ENCODE results near the gene SLC2A4RG.
"Not testable (repeated sequence)": the region's sequence is repeated elsewhere in the genome, so short reads cannot be mapped to it uniquely, and the experiment has no call there.

The SLC2A4RG gene

DNA sequence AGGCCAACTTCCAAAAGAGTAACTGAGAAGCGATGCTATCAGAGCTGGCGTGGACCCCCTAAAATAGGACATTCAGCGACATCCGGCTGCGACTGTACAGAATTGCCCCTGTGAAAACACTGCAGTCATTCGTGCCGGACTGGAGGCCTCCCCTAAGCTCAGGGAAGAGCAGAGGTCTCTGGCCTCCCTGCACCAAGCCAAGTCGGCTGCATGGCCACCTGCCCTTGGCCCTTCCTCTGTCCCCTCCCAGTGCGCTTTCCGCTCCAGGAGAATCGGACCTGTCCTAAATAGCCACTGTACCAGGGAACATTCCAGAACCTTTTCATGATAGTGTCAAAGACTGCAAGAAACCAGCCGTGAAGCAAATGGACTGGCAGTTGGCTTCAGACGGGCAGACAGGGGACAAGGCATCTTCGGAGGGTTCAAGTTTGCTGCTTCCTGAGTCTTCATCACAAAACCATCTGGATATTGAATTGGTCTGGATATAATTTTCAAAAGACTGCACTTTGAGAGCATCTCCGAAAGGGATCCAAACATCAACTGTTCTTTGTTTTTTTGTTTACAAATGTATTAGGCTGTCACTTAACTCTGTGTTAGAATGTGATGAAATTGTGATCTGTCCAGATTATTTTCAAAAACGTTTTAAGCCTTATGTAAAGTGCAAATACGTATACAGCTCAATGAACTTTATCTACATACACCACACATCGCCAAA is 16.5 kb downstream of the SLC2A4RG start:
- DNase-seq (ENCODE audit: low spot score) = no peak

DNA sequence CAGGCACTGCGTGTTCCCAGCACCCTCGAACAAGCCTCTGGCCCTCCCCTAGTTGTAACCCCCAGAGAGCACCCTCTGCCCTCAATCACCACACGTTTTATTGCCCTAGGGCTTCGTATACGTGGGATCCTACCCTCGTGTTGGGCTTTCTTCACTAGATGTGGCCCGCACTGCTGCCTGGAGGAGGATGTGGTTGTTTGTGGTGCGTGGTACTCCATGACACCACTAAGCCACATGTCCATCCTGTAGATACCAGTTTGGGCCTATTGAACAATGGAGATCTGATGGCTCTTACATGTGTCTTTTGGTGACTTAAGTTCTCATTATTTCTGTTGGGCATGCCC is 17.0 kb downstream of the SLC2A4RG start:
- DNase-seq (ENCODE audit: low spot score) = no peak

DNA sequence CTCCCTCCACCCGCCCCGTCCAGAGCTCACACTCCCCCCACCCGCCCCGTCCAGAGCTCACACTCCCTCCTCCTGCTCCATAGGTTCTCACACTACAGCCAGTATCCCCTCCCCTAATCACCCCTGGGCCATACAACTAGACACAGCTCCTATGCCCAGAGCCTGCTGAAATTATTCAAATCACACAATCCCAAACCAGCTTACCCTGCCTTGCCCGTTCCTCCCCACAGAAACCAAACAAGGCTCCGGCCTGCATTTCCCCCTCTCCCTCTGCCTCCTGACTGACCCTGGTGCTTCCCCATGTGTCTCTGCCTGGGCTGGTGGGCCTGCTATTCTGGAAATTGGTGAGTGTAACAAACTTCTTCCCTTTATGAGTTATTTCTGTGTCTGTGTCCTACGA is 18.6 kb downstream of the SLC2A4RG start:
- DNase-seq (ENCODE audit: low spot score) = no peak

DNA sequence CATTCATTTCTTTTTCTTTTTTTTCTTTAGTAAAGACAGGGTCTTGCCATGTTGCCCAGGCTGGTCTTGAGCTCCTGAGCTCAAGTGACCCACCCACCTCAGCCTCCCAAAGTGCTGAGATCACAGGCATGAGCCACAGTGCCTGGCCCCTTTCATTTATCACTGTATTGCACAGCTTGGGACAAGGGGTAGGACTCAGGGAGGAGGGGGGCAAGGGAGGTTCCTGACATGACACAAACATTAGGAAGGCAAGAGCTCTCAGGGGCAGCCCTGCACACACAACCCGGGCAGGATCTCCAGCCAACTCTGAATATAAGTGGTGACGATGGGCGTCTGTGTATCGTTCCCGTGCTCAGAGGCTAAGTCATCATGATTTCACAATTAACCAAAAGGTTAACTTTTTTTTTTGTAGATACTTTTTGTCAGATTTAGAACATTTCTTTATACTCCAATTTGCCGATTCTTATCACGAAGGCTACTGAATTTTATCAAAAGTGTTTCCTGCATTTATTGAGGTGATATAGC is 19.9 kb downstream of the SLC2A4RG start:
- DNase-seq (ENCODE audit: low spot score) = no peak

DNA sequence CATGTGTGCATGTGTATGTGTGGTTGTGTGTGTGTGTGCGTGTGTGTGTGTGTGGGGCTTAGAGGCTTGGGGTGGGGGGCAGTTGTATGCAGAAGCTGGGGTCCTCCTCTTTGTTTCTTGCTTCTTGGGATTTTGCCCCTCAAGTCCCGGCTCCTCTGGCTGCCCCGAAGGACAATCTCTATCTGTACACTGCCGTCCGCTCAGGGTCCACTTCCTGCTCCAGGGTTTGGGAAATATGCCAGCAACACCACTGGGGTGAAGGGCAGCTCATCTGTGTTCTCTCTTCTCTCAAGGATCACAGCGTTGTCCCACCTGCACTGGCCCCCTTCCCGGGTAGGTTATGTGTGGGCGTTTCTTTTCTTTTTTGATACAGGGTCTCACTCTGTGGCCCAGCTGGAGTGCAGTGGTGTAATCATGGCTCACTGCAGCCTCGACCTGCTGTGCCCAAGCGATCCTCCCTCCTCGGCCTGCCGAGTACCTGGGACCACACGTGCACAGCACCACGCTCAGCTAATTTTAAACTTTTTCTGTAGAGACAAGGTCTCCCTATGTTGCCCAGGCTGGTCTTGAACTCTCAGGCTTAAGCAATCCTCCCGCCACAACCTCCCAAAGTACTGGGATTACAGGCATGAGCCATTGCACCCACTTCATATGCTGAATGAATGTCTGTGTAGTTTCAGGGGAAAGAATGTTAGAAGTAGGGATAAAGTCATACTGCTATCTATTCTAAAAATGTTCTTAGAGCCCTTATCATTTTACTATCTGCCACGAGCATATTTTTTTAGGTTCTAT is 25.7 kb downstream of the SLC2A4RG start:
- no peak for DNase-seq (ENCODE audit: low spot score)

DNA sequence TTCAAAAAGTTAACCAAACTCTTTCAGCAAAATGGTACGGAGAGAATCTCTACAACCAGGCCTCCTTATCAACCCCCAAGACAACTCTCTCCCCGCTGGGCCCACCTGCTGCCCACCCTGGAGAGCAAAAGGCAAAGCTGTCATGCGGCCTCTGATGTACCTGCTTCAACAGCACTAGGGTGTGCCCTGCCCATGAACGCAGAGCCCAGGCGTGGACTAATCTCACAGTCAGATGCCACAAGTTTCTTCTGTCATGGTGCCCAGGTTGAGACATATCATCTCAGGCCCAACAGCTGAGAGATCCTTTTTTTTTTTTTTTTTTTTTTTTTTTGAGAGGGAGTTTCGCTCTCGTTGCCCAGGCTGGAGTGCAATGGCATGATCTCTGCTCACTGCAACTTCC is 26.3 kb downstream of the SLC2A4RG start:
- no peak for DNase-seq (ENCODE audit: low spot score)

DNA sequence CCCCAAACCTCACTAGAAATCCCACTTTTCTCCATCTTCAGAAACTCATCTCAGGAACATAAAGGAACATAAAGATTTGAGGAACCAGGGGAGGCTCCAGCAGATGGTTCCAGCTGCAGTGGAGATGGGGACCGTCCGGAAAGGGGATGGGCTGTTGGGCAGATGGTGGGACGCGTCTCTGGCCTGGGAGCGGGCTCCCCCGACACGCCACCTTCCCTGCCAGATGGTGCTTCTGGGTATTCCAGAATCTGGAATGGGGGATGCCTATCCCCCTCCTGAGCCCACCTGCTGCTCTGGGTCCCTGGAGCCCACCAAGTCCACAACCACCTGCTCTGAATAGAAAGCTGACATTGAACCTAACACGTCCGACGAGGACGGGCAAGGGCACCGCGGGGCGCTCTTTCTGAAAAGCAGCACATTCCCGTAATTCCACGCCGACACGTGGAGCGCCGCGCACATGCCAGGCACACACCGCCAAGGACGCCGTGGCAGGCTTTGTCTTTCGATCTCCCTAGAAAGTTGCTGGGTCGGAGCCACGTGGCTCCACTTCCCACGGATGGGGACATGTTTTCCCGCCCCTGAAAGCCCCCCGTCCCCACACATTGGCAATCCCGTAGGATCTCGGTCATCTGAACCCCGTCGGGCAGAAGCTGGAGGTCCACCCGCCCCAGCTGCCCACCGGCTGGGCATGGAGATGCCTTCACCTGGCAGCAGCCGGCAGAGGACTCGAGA is 27.3 kb downstream of the SLC2A4RG start:
- no peak for DNase-seq (ENCODE audit: low spot score)

DNA sequence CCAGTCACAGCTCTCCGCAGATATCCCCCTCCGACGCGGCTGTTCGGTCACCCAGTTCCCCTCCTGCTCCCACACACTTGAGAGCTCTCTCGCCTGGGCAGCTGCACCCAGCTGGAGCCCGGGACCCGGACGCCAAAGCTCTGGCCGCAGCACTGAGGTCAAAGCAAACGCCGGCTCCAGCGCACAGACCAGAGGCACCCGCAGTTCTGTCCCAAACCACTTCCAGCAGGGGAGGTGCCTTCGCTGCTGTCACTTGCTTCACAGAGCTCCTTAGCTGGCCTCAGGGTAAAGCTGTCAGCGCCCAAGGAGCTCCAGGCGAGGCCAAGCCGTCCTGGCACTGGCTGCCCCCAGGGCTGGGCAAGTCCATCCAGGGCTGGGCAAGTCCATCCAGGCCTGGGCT is 27.9 kb downstream of the SLC2A4RG start:
- DNase-seq (ENCODE audit: low spot score) = no peak

DNA sequence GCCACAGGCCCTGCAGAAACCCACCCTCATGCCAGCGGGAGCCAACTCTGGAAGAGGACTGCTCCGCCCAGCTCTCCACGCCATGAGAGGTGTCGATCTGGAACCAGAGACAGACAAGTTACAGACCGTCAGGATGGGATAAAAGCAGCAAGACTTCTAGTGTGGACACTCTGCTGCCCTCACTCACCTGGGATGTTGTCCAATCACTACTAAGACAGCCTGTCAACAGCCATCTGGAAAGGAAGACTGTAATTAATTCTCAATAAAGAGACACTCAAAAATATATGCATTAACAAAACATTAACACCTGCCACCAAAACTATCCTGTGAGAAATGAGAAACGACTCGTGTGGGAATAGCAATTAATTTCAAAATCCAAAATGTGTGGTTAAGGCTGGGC is 28.3 kb downstream of the SLC2A4RG start:
- DNase-seq (ENCODE audit: low spot score) = no peak

DNA sequence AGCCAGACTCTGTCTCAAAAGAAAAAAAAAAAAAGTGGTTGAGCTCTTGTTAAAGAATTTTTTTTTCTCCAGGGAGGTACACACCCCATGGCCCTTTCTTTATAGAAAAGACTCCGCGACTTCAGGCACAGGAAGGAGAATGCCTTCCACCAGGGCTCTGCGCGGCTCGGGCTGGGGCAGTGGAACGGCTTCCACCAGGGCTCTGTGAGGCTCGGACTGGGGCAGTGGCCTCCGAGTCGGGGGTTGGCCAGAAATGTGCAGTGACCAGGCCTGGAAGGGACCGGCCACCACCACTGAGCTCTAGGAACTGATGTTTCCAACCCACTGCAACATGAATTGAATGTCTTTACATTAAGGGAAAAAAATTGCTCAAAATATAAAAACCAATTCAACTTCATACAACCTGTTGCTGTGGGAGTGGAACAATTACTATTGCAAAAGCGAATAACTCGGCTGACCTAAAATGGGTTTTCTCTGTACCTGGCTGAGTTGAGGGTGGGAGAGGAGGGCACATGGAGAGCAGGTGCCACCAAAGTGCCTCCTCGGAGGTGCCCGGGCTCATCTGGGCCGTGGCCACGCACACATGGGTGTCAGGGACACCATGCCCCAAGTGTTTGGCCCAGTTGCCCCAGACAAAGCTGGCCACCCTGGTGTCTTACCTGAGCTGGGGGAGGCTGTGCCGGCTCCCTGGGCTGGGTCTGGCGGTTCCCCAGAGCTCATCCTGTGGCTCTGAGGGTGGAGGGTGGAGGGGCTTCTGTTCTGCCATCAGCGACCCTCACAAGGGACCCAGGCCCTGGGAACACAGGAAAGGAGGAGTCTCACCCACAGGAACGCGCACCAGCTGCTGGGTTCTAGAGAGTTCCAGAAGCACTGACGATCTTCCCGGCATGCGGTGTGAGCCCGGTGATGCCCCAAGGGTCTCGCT is 29.3 kb downstream of the SLC2A4RG start:
- no peak for DNase-seq (ENCODE audit: low spot score)

DNA sequence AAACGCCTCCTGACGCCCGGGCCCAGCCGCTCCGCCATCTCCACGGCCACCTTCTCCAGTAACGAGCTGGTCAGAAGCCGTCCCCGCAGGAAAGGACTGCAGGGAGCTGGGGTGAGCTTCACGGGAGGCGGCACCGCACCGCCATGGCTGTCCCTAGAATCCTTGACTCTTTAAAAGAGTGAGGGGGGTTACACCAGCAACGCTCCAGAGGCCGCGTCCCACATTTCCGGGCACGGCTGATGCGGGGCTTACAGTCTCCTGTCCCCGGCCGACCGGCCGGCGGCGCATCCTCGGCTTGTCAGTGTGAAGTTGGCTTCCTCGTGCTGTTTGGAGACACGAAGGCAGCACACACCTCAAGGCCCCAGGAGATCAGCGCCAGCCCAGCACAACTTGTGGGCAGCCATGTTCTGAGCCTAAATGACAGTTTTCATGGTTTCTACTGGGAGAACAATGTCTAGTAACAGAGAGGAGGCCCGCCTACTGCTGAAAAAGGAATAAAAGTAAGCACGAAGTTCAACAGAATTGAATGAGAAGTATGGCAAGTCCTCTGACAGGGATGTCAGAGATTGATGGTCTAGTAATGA is 30.4 kb downstream of the SLC2A4RG start:
- no peak for DNase-seq (ENCODE audit: low spot score)

DNA sequence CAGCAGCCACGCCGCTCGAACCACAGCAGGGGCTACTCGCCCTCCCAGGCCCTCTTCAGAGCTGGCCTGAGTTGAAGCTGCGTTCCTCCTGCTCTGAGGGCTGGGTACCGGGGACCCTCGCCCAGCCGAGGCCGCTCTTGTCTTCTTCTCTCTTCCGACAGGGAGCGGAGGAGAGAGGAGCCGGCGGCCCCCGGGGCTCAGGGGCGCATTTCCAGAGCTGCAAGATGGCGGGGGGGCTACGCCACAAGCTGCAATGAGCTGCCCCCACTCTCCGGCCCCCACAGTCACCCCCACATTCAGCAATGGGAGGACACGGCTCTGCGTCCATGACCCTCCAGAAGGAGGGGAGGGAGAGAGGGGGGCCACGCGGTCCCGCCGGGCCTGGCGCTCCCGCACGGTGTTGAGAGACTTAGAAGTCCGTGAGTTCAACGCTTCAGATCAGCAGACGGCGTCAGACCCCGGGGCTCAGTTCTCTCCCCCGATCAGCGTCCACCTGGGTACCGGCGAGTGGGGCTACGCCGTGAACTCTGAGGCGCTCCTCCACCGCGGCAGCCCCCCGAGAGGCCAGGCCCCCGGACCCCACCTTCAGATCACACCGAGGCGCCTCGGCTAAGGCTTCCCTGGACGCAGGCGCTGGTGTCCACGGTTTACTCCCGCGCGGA is 31.6 kb downstream of the SLC2A4RG start:
- DNase-seq (ENCODE audit: low spot score) = no peak

DNA sequence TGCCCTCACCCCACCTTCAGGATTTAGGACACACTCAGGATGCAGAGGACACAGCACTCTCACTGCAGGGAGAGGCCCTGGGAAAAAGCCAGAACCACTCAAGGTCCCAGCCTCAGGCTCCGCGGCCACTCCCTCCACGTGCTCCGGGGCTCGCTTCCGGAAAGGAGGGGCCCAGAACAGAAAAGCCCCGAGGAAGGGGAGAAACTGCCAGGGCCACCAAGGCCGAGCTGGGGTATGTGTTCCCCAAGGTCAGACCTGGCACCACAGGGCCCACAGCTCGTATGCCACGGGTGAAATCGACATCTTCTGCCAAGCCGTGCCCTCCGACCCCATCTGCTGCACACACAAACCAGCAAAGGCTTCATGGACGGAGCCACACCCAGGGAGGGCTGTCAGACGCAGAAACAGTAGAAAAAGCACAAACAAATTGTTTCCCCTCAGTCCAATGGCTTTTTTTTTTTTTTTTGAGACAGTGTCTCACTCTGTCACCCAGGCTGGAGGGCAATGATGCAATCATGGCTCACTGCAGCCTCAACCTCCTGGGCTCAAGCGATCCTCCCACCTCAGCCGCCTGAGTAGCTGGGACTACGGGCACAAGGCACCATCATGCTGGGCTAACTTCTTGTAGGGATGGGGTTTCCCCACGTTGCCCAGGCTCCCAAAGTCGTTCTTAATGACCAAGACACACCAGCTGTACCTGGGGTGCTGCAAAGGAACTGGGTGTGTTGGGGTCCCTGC is 33.4 kb downstream of the SLC2A4RG start:
- no peak for DNase-seq (ENCODE audit: low spot score)

DNA sequence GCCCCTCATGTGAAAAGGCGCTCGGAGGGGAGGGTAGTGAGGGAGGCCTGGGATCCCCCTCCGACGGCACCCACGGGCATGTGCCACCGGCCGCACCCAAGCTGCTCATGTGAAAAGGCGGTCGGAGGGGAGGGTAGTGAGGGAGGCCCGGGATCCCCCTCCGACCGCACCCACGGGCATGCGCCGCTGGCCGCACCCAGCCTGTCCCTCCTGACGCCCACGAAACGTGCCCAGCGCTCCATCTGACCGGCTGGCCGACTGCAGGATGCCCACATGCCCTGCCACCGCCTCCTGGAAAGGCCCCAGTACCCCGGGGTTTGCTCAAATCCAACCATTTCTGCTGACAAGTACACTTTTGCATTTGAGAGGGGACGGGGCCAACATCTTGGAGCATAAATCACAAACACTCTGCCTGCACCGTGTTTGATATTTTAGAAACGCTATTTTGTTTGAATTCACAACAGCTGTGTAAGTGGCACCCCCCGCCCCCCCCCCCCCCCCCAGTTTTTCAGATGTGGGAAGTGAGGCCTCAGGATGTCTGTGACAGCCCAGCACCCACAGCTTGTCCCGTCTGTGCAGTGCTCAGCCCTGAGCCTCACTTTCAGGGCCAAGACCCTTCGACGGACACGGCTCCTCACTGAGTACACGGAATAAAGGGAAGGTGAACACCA is 34.1 kb downstream of the SLC2A4RG start:
- no peak for DNase-seq (ENCODE audit: low spot score)

DNA sequence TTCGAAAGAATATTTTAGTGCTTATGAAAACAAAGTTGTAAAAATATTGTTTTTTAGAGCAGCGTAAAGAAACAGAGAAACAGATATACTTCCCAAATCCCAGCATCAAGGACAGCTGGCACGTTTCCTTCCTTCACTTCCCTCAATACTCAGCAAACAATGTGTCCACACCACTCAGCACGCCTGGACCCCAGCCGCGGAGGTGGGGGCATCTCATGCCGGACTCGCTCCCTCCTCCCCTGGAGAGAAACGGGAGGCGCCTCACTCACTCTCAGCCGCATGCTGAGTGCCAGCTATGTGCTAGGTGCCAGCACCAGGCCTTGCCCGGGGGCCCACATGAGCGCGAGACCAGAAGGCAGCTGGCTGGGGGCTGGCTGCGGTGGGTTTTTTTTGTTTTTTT is 34.7 kb downstream of the SLC2A4RG start:
- DNase-seq (ENCODE audit: low spot score) = no peak

DNA sequence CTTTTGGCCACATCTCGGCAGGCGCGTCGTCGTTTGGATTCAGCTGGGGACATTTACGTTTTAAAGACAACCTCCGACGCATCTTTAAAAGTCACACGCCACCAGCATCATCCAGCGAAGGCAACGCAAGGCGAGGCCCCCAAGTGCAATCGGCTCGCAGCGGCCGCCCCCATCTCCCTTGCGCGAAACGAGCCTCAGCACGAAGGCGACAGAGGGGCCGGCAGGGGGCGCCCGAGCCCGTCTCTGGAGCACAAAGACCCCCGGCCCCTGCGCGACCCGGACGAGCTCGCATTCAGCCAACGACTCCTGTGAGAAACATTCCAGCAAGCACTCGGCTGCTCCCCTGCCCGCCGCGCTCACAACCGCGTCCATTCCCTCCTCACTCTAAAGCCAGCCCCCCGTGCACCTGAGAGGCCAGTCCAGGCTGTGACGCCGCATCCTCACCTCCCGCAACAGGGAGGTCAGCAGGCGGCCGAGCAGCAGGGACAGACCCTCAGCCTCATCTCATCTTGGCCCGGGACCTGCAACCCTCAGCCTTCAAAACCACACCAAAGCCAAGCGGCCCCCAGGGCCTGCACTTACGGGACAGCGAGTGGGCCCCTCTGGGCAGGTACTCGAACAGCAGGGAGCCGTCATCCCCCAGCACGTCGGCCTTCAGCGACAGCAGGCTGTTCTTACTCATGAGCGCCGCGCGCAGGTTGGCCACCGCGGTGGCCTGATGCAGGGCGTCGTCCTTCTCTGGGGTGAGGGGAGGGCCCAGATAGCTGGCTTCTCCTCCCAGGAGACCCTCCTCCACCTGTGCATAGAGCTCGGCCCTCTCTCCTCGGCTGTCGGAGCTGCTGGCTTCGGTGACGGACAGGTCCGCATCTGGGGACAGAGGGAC is 35.8 kb downstream of the SLC2A4RG start:
- DNase-seq (ENCODE audit: low spot score) = no peak

DNA sequence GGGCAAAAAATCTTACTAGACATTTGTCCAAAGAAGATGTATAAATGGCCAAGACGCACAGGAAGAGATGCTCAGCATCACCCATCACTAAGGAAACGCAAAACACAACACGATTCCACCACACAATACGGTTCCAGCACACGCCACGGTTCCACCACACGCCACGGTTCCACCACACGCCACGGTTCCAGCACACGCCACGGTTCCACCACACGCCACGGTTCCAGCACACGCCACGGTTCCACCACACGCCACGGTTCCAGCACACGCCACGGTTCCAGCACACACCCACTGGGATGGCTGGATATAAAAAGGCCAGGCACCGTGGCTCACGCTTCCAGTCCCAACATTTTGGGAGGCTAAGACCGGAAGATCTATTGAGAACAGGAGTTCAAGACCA is 37.3 kb downstream of the SLC2A4RG start:
- not testable (repeated sequence) for DNase-seq (ENCODE audit: low spot score)

DNA sequence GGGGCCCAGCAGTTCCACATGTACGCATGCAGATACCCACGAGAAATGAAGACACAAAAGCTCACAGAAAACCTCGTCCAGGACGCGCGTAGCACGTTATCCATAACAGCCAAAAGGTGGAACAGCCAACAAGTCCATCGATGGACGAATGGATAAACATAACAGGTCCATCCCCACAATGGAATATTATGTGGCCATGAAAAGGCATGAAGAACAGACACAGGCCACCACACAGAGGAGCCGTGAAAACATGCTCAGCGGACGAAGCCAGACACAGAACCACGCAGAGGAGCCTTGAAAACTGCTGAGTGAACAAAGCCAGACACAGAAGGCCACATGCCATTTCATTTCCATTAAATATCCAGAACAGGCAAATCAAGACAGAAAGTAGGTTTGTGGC is 38.0 kb downstream of the SLC2A4RG start:
- DNase-seq (ENCODE audit: low spot score) = no peak

All from LoVo (cell line).